Gastrocnemius medialis (tissue), 4 donors: ENCODE measurements around the gene SPATA13. TPM values are rescaled to one million over a fixed set of nuclear protein-coding genes. Genes with fewer than 3 reads are reported as not detected.

ENCODE experiments used
- ATAC-seq, 2 donors: fragments of 150-250 bp; one replicate each; pipeline ENCODE4 v1.9.1; 2016
- DNase-seq, 2 donors: peaks; one replicate each; pipeline ENCODE4 v3.0.0-alpha.2; 2019
- H3K27ac ChIP-seq, 4 donors: fragments of 200-600 bp; sonication (generic); 1 replicate in 1 of 4; 2 replicates in 3 of 4; pipeline ENCODE4 v1.5.1; 2016 to 2018; ENCODE audit warnings: mild to moderate bottlenecking in 2 of 4, moderate library complexity in 1 of 4
- H3K27me3 ChIP-seq, 3 donors: fragments of 200-600 bp; sonication (generic) in 2 of 3; 1 replicate in 1 of 3; 2 replicates in 2 of 3; pipeline versions ENCODE4 v1.5.1 to v1.6.0; 2016 to 2019; ENCODE audit warnings: mild to moderate bottlenecking in 1 of 3, moderate library complexity in 1 of 3
- H3K36me3 ChIP-seq, 2 donors: fragments of 200-600 bp; sonication (generic) in 1 of 2; one replicate each; pipeline ENCODE4 v1.5.1; 2017 to 2018
- H3K4me1 ChIP-seq, 2 donors: fragments of 200-600 bp; sonication (generic) in 1 of 2; one replicate each; pipeline ENCODE4 v1.5.1; 2016 to 2017; ENCODE audit warnings: mild to moderate bottlenecking in 2 of 2
- H3K4me3 ChIP-seq, 4 donors: fragments of 200-600 bp; sonication (generic) in 3 of 4; 1 replicate in 1 of 4; 2 replicates in 3 of 4; pipeline ENCODE4 v1.5.1; 2016 to 2019; ENCODE audit warnings: mild to moderate bottlenecking in 2 of 4
- H3K9me3 ChIP-seq, 3 donors: fragments of 200-600 bp; sonication (generic) in 2 of 3; 1 replicate in 1 of 3; 2 replicates in 2 of 3; pipeline ENCODE4 v1.5.1; 2016 to 2019
- CTCF ChIP-seq, 5 experiments: fragments of 450-650 bp in 3 of 5; fragments of 200-600 bp in 2 of 5; sonication (generic) in 2 of 5; IDR thresholded peaks in 4 of 5; conservative IDR thresholded peaks in 1 of 5; 1 replicate in 4 of 5; 2 replicates in 1 of 5; pipeline ENCODE4 v1.5.1; 2016 to 2019; ENCODE audit warnings: antibody characterized with exemption in 5 of 5, mild to moderate bottlenecking in 3 of 5, moderate library complexity in 3 of 5
- POLR2A ChIP-seq, 2 donors: fragments of 450-650 bp; IDR thresholded peaks; one replicate each; pipeline ENCODE4 v1.6.1; 2017; ENCODE audit warnings: antibody characterized with exemption in 2 of 2, mild to moderate bottlenecking in 2 of 2, moderate library complexity in 2 of 2
- in situ Hi-C, 4 donors: fragments of 200-750 bp; cut with MboI; loops; one replicate each; pipeline versions ENCODE4 v1.15.0 to v1.8.0; 2017; ENCODE audit warnings: low sequenced_read_pairs in 4 of 4
- intact Hi-C: fragments of 100-400 bp; cut with DNase I; formaldehyde crosslinking; loops from one replicate; pipeline ENCODE4 v1.15.1; 2023; ENCODE audit warnings: low total_unique reads
- total RNA-seq, 4 donors: library from RNA; depleted of rRNA; stranded (reverse); fragments of >200 nt; gene quantifications; one replicate each; pipeline versions ENCODE4 v1.1.0 to v1.2.3, GENCODE V29; 2016

SPATA13 gene
- total RNA-seq: 10 to 100 TPM in 1 of 4 donors, 1 to 10 TPM in 3; 3.2 to 17.0 (median 5.8) TPM

GRCh38 chr13:24160458-24161009 lies at the start of gene SPATA13:
Gene SPATA13 (plus strand): TSS chr13:24160720. CDS start chr13:24222930, 62,210 bp downstream.
- in situ Hi-C loops (no loop called here), intact Hi-C loops (loop anchor here (5.0 kb wide), 1 partner anchor 57 kb away; no protein-coding TSS in a partner anchor)

GRCh38 chr13:24112791-24113190 lies 47.7 kb upstream of the SPATA13 start:
- TF ChIP-seq CTCF (IDR thresholded peaks at IDR 0.05 in 4 of 5, conservative IDR thresholded peaks at IDR 0.05 in 1 of 5) (no peak), POLR2A (IDR thresholded peaks at IDR 0.05) (no peak)
- intact Hi-C loops: no loop called here
- Histone ChIP-seq H3K36me3 (no peaks in the 10 kb centered on the region), H3K27me3 (no peaks in the 10 kb centered on the region), H3K4me1 (no peaks in the 10 kb centered on the region), H3K27ac (no peak overlapping the region), H3K4me3 (no peak overlapping the region), H3K9me3 (no peaks in the 10 kb centered on the region)
- DNase-seq (no peak), ATAC-seq (no peak)
- in situ Hi-C loops: no loop called here

More at GRCh38 chr13:24160458-24161009, at the start of gene SPATA13:
- peaks cover 6 to 20% of the 10 kb centered on the region in 2 donors for H3K4me1 ChIP-seq
- peak; percentile 72 to 76 for DNase-seq
- no peaks in the 10 kb centered on the region for H3K9me3 ChIP-seq
- H3K27me3 ChIP-seq: peaks cover 0 to 21% (median 19%) of the 10 kb centered on the region in 3 donors
- no peak for TF ChIP-seq CTCF (IDR thresholded peaks at IDR 0.05 in 4 of 5, conservative IDR thresholded peaks at IDR 0.05 in 1 of 5)
- peak; percentile 43 to 56 for TF ChIP-seq POLR2A (IDR thresholded peaks at IDR 0.05)
- peak; percentile 68 to 89 for ATAC-seq
- peak within 1 kb of the TSS; percentile 54 to 82 (median 71) for H3K4me3 ChIP-seq
- peak within 1 kb of the TSS; percentile 58 to 72 (median 70) for H3K27ac ChIP-seq
- H3K36me3 ChIP-seq: no peaks in the 10 kb centered on the region

GRCh38 chr13:24115671-24116070 lies 44.8 kb upstream of the SPATA13 start:
- no peak for ATAC-seq

GRCh38 chr13:24116131-24116530 lies 44.4 kb upstream of the SPATA13 start:
- no peak for DNase-seq
- TF ChIP-seq POLR2A (IDR thresholded peaks at IDR 0.05) (no peak), CTCF (IDR thresholded peaks at IDR 0.05 in 4 of 5, conservative IDR thresholded peaks at IDR 0.05 in 1 of 5) (no peak)
- Histone ChIP-seq H3K4me3 (no peak overlapping the region), H3K27ac (no peak overlapping the region), H3K36me3 (no peaks in the 10 kb centered on the region), H3K9me3 (no peaks in the 10 kb centered on the region), H3K4me1 (no peaks in the 10 kb centered on the region), H3K27me3 (no peaks in the 10 kb centered on the region)
- in situ Hi-C loops (no loop called here), intact Hi-C loops (no loop called here)
- no peak for ATAC-seq

More at GRCh38 chr13:24115671-24116070, 44.8 kb upstream of the SPATA13 start:
- Histone ChIP-seq H3K4me1 (no peaks in the 10 kb centered on the region), H3K27me3 (no peaks in the 10 kb centered on the region), H3K4me3 (no peak overlapping the region), H3K27ac (no peak overlapping the region), H3K9me3 (no peaks in the 10 kb centered on the region), H3K36me3 (no peaks in the 10 kb centered on the region)
- intact Hi-C loops (no loop called here), in situ Hi-C loops (no loop called here)
- DNase-seq: no peak
- TF ChIP-seq POLR2A (IDR thresholded peaks at IDR 0.05): no peak
- no peak for TF ChIP-seq CTCF (IDR thresholded peaks at IDR 0.05 in 4 of 5, conservative IDR thresholded peaks at IDR 0.05 in 1 of 5)
